ENCODE measurements around the gene BAIAP2L1. TPM values are rescaled to one million over a fixed set of nuclear protein-coding genes. Genes with fewer than 3 reads are reported as not detected.

The BAIAP2L1 gene
- total RNA-seq, 1 experiment from 2014 or later = 9.4 TPM

DNA sequence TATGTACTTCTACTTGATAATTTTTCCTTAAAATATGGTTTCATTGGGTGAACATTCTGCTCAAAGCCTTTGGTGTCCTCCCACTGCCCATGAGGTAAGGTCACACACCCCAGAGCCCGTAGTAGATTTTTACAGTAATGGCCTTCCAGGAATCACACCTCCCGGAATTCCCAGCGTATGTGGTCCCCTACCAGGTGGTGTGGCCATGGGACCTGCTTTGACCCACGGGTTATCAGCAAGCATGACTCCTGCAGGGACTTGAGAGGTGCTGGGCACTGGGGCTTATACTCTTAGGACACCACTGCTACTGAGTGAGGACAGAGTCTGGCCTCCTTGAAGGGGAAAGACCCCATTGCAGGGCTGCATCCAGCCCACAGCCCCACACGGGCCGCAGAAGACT lies 42.2 kb downstream of the BAIAP2L1 start:
- DNase-seq (ENCODE audit: low read depth) = no peak

DNA sequence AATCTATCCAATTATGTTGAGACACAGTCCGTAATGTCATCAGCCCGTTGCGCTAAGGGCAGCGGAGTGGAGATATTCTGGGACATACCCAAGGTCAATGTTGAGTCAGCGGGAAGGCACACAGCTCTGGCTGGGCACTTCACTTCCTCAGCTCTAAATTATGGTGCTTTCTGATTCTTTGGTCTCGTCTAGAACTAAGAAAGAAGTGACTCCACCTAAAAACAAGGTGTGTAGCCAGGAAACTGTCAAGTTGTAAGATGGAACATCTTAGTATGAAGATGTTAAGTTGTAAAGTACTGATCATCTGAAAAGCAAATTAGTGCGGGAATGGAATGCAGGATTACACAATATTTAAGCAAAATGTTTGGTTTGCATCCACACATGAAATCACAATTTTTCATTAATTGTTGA lies 43.1 kb downstream of the BAIAP2L1 start:
- peak; percentile 82 for DNase-seq (ENCODE audit: low read depth)

DNA sequence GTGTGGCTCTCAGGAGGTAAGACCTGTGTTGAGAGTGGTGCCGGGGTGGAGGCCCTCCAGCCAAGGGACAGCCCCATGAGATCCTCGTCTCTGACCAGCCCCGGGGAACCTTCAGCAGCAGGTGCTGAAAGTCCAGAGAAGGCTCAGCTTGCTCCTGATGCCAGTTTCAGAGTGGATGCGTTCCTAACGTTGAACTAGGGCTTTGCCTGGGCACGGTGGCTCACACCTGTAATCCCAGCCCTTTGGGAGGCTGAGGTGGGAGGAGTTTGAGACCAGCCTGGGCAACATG lies 45.7 kb downstream of the BAIAP2L1 start:
- DNase-seq (ENCODE audit: low read depth) = no peak

DNA sequence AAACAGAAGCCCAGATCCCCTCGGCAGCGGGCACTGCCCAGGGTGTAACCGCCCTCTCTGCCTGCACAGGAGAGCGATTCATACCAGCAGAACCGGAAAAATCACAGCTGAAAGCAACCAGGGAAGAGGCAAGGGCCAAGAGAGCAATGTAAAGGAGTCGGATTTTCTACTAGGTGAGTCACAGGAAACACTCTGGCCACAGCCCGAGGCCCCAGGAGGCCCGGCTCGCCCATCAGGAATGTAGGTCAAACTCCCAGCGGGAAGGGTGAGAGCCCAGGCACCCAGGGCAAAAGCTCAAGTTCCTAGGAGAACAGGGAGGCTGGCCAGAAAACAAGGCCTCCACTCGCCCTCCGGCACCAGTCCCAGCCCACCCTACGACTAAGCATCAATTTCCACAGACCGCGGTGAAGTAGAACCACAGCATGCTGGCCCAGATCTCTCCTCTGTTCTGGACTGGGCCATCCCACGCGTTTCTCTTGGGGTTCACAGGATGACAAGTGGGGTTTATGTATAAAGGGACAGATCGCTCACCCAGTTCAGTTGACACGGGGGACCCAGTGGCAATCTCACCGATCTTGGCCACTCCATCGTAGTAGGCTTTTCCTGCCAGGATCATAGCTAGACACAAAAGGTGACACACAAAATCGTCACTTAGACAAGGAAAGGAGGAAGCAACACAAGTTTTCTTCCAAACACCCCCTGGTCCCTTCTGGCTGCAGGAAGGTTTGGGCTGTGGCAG lies 46.2 kb downstream of the BAIAP2L1 start:
- DNase-seq (ENCODE audit: low read depth) = peak; percentile 99

DNA sequence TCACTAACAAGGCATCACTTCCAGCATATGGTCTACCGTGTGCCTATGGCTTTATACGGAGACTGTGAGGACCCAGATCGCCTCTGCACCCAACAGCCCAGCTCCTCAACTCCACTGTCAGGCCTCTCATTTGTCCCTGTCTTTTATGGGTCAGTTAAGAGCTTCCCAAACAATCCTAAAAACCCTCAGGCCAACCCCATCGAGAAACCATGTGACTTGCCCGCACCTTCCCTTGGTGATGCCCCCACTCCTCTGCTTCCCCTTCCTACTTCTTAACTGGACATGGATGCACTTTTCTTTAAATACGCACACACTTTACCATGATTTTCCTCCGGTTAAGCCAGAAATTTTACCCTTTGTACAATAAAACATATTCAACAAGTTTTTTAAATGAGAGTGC lies 46.8 kb downstream of the BAIAP2L1 start:
- DNase-seq (ENCODE audit: low read depth) = peak; percentile 65

DNA sequence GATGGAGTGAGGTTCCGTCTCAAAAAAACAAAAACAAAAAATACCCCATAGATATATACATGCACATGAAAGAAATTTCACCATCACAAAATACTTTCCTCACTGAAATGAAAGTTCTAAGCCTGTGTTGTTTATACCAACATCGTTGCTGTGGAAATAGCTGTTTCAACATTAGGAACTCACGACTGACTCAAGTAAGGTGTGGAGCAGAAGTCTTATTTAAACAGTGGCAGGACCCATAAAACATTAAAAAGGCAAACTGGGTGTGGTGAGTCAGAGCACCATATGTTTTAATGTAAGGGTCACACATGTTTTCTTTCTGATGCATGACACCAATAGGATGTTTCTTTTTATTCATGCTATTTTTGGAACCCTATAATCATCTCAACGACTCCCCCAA lies 48.3 kb downstream of the BAIAP2L1 start:
- peak; percentile 90 for DNase-seq (ENCODE audit: low read depth)

DNA sequence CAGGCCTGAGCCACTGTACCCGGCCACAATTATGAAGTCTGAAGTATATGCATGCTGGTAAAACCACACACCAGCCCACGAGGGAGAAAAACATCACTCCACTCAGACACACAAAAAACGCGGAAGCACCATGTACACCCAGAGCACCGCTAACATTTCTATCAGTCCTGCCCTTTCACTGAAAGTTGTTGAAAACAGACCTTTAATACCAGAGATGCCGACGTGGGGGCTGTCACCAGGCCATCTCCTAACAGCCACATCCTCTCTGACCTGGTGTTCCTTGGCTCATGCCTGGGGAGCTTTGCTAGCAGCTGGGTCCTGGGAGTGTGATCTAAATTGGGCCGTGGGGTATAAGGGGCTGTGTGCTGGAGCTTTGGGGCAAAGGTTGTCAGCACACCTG lies 49.8 kb downstream of the BAIAP2L1 start:
- DNase-seq (ENCODE audit: low read depth) = no peak

DNA sequence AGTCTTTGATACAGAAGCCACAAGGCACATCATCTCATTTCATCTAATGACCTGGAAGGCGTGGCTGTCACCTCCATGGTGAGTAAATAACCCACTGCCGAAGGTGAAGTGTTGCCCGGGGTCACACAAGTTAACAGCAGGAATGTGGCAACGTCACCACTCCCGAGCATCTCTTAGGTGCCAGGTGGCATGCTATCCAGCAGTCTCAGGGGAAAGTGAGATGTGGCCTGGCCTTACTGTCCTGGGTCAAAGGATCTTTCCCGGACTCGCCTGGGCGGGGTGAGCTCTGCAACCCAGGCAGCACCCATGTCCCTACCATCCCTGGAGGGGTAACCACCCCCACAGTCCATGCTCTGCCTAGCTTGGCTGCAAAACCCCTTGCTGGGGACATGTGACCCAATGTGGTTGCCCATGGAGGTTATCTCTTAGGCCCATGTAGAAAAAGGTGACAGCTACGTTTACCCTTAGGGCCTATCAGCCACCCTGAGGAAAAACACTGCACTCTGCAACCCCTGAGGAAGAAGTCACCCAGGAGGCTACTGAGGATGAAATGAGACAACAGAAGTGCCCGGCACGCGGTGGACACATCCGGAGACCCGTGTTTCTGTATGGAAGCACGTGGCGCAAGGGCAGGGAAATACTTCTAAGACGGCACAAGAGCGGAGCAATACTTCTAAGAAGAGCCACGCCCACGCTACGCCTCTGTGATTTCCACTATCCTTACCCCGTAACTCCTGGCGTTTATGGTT lies 52.0 kb downstream of the BAIAP2L1 start:
- no peak for DNase-seq (ENCODE audit: low read depth)

DNA sequence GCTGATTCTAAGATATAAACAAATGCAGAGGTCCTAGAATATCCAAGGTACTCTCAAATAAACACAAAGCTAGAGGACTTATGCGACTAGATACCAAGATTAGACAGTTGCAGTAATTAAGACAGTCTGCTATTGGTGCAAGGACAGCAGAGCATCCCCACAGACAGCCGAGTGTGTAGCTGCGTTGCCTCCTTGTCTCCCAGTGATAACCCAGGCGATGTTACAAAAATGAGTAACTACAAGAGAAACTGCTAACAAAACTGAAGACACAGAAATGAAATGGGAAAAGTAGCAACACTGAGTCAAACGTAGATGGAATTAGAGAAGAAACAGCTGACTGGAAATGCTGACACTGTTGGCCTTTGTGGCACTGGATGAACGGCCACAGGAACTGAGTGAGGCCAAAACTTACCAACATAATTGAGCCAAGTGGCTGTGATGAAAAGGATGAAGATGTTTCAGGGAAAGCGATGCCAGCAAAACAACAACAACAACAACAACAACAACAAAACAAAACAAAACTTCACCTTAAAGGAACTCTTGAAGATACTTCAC lies 54.3 kb downstream of the BAIAP2L1 start:
- DNase-seq (ENCODE audit: low read depth) = no peak

DNA sequence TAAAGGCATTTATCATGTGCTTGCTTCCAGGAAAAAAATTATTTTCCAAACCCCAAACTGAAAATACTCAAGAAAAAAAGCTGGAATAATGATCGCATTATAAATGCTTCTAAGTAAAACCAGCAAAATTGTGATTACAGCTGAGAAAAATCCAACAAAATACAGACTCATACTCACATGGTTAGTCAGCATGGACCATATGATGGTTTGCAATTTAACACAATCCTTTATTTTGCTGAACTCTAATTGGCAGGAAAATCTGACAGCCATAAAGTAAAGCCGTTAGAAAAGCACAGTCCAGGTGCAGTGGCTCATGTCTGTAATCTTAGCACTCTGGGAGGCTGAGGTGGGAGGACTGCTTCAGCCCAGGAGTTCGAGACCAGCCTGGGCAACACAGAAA lies 59.8 kb downstream of the BAIAP2L1 start:
- DNase-seq (ENCODE audit: low read depth) = peak; percentile 32

DNA sequence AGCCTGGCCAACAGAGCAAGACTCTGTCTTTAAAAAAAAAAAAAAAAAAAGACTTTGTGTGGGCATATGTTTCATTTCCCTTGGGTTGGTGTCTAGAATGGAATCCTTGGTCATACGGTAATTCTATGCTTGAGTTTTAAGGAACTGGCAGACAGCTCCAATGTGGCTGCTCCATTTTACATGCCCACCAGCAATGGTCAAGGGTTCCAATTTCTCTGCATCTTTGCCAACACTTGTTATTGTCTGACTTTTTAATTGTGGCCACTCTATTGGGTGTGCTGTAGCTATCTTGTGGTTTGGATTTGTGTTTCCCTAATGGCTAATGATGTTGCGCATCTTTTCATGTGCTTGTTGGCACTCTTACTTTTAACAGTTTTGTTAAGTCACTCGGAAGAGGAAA lies 61.8 kb downstream of the BAIAP2L1 start:
- DNase-seq (ENCODE audit: low read depth) = no peak

DNA sequence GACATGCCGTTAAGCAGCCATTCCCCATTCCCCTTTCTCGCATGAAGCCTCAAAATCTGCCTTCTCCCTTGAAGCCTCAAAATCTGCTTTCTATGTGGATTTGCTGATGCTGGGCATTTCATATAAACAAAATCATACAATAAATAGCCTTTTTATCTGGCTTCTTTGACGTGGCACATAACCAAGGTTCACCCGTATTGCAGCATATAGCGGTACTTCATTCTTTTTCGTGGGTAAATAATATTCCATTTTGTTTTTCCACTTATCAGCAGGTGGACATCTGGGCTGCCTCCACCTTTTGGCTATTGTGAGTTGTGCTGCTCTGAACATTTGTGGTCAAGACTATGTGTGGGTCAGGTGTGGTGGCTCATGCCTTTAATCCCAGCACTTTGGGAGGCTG lies 62.4 kb downstream of the BAIAP2L1 start:
- no peak for DNase-seq (ENCODE audit: low read depth)

DNA sequence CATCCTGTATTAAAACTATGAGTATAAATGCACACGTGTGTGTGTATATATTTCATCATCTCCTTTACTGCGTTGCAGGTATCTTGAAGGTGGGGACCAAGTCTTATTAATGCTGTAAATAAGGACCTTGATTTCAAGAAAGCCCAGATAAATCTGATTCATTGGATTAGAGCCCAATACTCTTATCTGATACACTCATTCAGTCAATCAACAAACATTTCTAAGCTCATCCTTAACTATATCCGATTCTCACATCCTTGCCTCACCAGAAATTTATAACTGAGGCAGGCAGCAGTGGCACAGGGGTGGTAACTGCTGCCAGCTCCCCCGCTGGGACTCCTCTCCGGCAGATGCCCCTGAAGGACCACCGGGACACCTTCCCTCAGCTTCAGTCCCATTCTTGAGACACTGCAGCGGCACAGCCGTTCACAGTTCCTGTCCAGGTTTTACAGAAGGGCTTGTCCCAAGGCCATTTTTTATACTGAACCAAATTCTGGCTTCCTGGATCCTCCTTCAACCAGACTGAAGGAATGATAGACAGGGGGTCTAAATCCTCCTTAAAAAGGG lies 65.4 kb downstream of the BAIAP2L1 start:
- DNase-seq (ENCODE audit: low read depth) = no peak

DNA sequence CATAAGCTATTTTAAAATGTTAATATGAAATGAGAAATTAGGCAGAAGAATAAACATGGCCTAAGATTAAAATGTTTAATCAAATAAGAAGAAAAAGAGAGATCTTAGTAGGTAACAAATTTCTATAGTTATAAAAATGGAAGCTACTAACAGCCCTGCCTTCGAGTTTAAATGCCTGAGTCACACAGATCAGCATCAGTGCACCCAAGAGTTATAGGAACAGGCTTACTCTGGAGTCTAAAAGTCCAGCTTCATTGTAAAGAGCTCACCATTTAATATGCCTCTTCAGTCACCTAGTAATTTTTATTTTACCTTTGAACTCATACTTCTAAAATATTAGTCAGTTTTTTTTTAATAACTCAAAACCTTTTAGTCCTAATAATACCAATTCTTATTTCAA lies 66.8 kb downstream of the BAIAP2L1 start:
- no peak for DNase-seq (ENCODE audit: low read depth)

DNA sequence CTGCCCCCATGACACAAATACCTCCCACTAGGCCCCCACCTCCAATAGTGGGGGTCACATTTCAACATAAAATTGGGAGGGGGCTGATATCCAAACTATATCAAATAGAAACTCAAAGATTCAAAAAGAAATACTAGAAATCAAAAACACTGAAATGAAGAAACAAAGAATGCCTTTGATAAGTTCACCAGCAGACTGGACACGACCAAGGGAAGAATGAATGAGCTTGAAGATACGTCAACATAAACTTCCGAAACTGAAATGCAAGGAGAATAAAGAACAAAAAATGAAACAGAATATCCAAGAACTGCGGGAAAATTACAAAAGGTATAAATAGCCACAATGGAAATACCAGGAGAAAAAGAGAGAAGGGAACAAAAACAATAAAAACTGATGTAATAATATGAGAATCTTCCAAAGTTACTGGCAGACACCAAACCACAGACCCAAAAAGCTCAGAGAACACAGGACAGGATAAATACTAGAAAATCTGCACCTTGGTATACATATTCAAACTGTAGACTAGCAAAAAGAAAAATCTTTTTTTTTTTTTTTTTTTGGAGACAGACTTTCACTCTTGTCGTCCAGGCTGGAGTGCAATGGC lies 69.9 kb downstream of the BAIAP2L1 start:
- no peak for DNase-seq (ENCODE audit: low read depth)

DNA sequence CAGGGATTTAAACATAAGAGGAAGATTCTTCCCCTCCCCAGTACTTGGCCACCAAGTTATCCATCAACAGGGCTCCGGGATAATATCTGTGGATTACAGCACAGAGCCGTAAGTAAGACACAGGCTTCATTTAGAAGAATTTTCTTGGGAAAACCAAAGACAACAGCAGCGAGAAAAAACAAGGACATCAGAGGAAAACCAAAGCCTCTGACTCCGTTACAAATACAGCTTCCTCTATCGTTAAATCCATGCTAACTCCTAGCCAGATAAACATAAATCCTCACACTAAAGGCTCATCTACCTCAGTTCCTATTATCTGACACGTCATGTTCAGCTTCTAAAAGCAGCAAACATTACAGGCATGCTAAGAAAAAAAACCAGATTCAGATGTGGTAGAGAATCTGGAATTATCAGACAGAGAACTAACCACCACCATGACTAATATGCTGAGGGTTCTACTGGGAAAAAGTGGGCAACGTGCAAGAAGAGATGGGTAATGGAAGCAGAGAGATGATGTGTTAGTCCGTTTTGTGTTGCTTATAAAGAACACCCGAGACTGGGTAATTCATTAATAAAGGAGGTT lies 71.0 kb downstream of the BAIAP2L1 start:
- DNase-seq (ENCODE audit: low read depth) = peak; percentile 72

DNA sequence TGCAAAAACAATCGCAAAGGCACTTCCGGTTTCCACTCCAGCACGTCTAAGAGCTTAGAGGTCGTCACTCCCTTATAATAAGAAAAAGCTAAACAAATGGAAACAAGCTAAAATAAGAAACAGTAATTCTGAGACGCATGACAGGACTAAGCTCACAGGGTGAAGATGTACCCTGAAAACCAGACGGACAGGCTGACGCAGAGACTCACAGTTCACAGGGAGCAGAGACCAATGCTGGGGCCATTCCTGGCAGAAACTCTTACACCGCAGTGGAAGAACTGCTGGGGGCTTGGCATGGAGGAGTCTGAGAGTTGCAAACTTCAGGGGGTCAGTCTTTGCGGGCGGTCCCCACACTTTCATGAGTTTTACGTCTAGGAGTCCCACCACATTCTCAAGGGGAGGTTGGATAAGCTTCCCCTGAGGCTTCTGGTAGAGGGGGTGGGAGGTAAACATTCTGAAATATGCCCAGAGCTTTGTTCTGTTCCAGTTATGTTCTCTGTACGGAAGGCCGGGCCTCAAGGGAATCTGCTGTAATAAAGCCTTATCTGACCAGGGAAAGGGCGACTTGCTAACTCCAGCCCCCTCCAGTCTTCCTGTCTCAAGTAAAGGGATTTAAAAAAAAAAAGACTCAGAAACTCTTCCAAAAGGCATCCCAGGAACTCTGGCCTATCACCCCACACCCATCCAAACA lies 71.6 kb downstream of the BAIAP2L1 start:
- DNase-seq (ENCODE audit: low read depth) = no peak

DNA sequence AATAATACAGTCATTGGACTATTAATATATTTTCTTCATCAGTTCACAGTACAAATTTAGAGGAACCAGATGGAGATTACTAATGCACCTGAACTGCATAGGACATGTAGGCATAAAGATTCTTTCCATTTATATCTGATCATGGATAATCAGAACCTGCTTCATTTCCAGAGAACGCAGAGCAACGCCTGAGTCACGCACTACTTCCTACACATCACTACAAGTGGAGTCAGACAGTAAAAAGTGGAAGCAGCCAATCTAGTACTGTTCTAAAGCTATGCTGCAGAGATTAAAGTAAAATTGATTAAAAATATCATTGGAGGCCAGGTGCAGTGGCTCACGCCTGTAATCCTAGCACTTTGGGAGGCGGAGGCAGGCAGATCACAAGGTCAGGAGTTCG lies 76.1 kb downstream of the BAIAP2L1 start:
- DNase-seq (ENCODE audit: low read depth) = no peak

DNA sequence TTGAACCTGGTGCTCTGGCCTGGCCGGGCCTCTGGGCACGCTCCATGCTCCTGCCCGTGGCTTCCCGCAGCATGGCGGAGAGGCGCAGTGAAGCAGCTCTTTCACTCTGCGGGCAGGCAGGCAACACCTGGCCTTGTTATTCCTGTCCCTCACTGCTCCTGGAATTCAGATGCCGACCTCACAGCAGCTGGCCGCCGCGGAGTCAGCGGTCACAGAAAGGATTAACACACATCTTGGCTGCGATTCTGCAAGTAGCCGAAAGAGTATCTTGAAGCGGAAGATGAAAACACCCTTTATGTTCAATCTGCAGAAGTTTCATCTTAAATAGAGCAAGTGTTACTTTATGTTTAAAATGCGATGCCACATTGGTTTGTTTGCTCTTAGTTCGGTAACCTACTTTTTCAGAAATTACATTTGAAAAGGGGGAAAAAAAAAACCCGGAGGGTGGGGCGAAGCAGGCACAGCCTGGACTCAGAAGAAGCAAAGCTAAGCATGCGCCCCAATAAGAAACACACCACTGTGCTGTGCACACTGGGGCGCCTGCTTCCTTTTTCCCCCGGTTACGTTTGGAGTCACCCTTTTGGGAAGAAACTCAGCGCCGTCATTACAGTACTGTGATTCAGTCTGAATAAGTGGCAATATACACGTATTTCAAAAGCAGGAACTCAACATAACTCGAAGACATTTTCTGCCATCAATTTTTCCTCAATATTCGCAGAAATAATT lies 77.1 kb downstream of the BAIAP2L1 start:
- no peak for DNase-seq (ENCODE audit: low read depth)

DNA sequence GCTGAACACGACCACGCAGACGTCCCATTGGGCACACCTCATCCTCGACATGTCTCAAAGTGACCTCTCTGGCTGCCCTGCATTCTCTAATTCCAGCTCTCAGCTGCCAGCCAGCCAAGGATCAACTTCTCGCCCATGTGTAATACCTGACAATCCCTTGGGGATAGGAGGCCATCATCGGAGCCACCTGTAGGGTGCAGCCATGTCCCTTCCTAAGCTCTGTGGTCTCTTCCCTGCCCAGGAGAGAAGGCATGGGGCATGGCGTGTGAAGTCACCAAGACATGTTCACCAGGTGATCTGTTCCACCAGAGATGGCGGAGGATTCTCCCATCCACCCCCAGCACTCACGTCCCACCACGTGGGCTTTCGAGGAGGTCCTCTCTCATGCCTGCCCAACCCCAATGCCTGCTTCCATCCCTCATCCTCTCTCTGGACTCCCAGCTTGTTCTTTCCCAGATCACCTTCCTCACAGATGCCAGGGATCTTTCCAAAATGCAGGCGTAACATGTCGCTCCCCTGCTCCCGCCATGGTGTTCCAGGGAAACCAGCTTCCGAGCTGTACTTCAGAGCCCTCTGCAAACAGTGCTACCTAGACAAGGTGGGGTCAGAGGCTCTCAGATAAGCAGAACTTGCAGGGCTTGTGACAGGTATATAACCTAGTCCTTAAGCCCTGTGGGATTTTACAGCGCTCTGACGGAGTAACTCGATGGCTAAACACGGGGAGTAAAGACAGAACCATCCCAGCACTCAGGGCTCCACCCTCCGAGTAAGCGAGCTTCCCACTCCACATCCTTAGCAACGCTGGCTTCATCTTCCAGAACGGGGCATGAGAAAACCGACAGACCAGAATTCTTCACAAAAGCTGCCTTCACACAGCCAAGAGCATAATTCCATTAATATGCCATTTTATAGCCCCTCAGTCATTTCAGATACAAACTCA lies 78.3 kb downstream of the BAIAP2L1 start:
- no peak for DNase-seq (ENCODE audit: low read depth)

All from RPMI7951 (cell line).